DND-41 (cell line): ENCODE data around the gene KNCN.

Experiments
- ATAC-seq: fragments of 200-7000 bp; cut with Tn5 transposase; 3 replicates; pipeline ENCODE4 v1.9.1; 2021; ENCODE audit warnings: low read depth; ENCODE audit not compliant: insufficient read depth
- DNase-seq: peaks from one replicate; pipeline ENCODE4 v3.0.0-alpha.2; 2020
- H2AFZ ChIP-seq: 2 replicates; pipeline ENCODE4 v1.6.0; 2012; ENCODE audit warnings: low read depth, low read length
- H3K27ac ChIP-seq: 2 replicates; pipeline ENCODE4 v1.5.1; 2012; ENCODE audit warnings: low read length, inconsistent platforms
- H3K27me3 ChIP-seq: fragments of 200-600 bp; sonication (generic); 2 replicates; pipeline ENCODE4 v1.6.0; 2012; ENCODE audit warnings: low read length, mild to moderate bottlenecking, inconsistent platforms; ENCODE audit not compliant: insufficient read depth, poor library complexity
- H3K36me3 ChIP-seq: 2 replicates; pipeline ENCODE4 v1.5.1; 2012; ENCODE audit warnings: low read length, inconsistent platforms; ENCODE audit not compliant: insufficient read depth
- H3K4me1 ChIP-seq: 2 replicates; pipeline ENCODE4 v1.5.1; 2012; ENCODE audit warnings: mild to moderate bottlenecking, low read length; ENCODE audit not compliant: insufficient read depth
- H3K4me2 ChIP-seq: 2 replicates; pipeline ENCODE4 v1.6.0; 2012; ENCODE audit warnings: mild to moderate bottlenecking, moderate library complexity, low read length, inconsistent platforms; ENCODE audit not compliant: insufficient read depth
- H3K4me3 ChIP-seq, 2 experiments: fragments of 200-600 bp in 1 of 2; shearing (Covaris generic) in 1 of 2; 2 replicates each; pipeline ENCODE4 v1.5.1; 2012 to 2016; ENCODE audit warnings: inconsistent platforms in 2 of 2, low read length in 2 of 2, mild to moderate bottlenecking in 2 of 2, low read depth in 1 of 2, moderate library complexity in 1 of 2
- H3K79me2 ChIP-seq: 2 replicates; pipeline ENCODE4 v1.6.0; 2012; ENCODE audit warnings: low read length, inconsistent platforms; ENCODE audit not compliant: insufficient read depth
- H3K9ac ChIP-seq: 2 replicates; pipeline ENCODE4 v1.6.0; 2012; ENCODE audit warnings: low read depth, mild to moderate bottlenecking, inconsistent platforms, low read length, moderate library complexity
- H3K9me3 ChIP-seq: 2 replicates; pipeline ENCODE4 v1.5.1; 2012; ENCODE audit warnings: low read length, moderate library complexity, mild to moderate bottlenecking, inconsistent platforms; ENCODE audit not compliant: insufficient read depth, severe bottlenecking
- H4K20me1 ChIP-seq: 2 replicates; pipeline ENCODE4 v1.6.0; 2012; ENCODE audit warnings: low read length; ENCODE audit not compliant: insufficient read depth
- CTCF ChIP-seq: IDR thresholded peaks from 2 replicates; pipeline ENCODE4 v1.5.1; 2012; ENCODE audit warnings: borderline replicate concordance, low read length, moderate library complexity, mild to moderate bottlenecking; ENCODE audit not compliant: poor library complexity, severe bottlenecking; ENCODE audit errors: extremely low read depth
- EZH2 ChIP-seq: IDR thresholded peaks from 3 replicates; pipeline ENCODE4 v1.6.1; 2012; ENCODE audit warnings: borderline replicate concordance, low read depth, mild to moderate bottlenecking, moderate library complexity, low read length, inconsistent platforms; ENCODE audit not compliant: severe bottlenecking

The KNCN gene

GRCh38 chr1:46589529-46589928, 38.1 kb upstream of the KNCN start:
- TF ChIP-seq CTCF (no peak), EZH2 (no peak)
- DNase-seq (no peak), ATAC-seq (no peak)
- H4K20me1 ChIP-seq, result no peaks in the 10 kb centered on the region; the same call in 1 of the 2 replicates
- H3K4me2 ChIP-seq, result no peak overlapping the region
- no peaks in the 10 kb centered on the region for H3K4me1 ChIP-seq
- no peaks in the 10 kb centered on the region for H3K79me2 ChIP-seq
- H3K27ac ChIP-seq, result no peak overlapping the region
- H3K36me3 ChIP-seq, result peaks cover 35% of the 10 kb centered on the region
- no peak overlapping the region for H3K9ac ChIP-seq
- no peak overlapping the region for H2AFZ ChIP-seq
- no peaks in the 10 kb centered on the region for H3K27me3 ChIP-seq
- no peak overlapping the region for H3K4me3 ChIP-seq
- no peaks in the 10 kb centered on the region for H3K9me3 ChIP-seq

GRCh38 chr1:46587069-46587468, 35.6 kb upstream of the KNCN start:
- DNase-seq (no peak), ATAC-seq (no peak)
- Histone ChIP-seq H2AFZ (no peak overlapping the region), H3K9me3 (no peaks in the 10 kb centered on the region), H3K27ac (no peak overlapping the region), H3K36me3 (peaks cover 32% of the 10 kb centered on the region), H3K4me3 (no peak overlapping the region), H3K9ac (no peak overlapping the region), H4K20me1 (no peaks in the 10 kb centered on the region; the same call in 1 of the 2 replicates), H3K79me2 (no peaks in the 10 kb centered on the region), H3K4me2 (no peak overlapping the region), H3K27me3 (no peaks in the 10 kb centered on the region), H3K4me1 (peaks cover 2% of the 10 kb centered on the region; the same call in 1 of the 2 replicates)
- TF ChIP-seq EZH2 (no peak), CTCF (no peak)

GRCh38 chr1:46585312-46585938, 34.0 kb upstream of the KNCN start:
- Histone ChIP-seq H4K20me1 (no peaks in the 10 kb centered on the region; the same call in 1 of the 2 replicates), H3K9me3 (no peaks in the 10 kb centered on the region), H3K4me2 (no peak overlapping the region), H3K4me1 (peaks cover 10% of the 10 kb centered on the region), H2AFZ (no peak overlapping the region), H3K36me3 (peaks cover 20% of the 10 kb centered on the region), H3K9ac (no peak overlapping the region), H3K79me2 (no peaks in the 10 kb centered on the region), H3K27me3 (no peaks in the 10 kb centered on the region), H3K27ac (no peak overlapping the region), H3K4me3 (no peak overlapping the region)
- DNase-seq (no peak), ATAC-seq (no peak)
- TF ChIP-seq EZH2, result no peak
- no peak for TF ChIP-seq CTCF
